HG02973 (cell line): ENCODE measurements around the gene IL37.
"Not testable (repeated sequence)": the region's sequence is repeated elsewhere in the genome, so short reads cannot be mapped to it uniquely, and the experiment has no call there.

ENCODE experiments used
- ATAC-seq: cut with Tn5 transposase; IDR thresholded peaks from one replicate; pipeline ENCODE4 v1.9.1; 2021; ENCODE audit warnings: moderate library complexity; ENCODE audit not compliant: unreplicated experiment

Gene IL37

GRCh38 chr2:112887964-112888749 is 22.8 kb upstream of the IL37 start:
- no peak for ATAC-seq

- no peak for ATAC-seq
These were observed 21.0 kb upstream of the IL37 start for GRCh38 chr2:112889976-112890375.

GRCh38 chr2:112891385-112891831 is 19.6 kb upstream of the IL37 start:
- no peak for ATAC-seq

- ATAC-seq = no peak
These were observed 17.2 kb upstream of the IL37 start for GRCh38 chr2:112893752-112894151.

GRCh38 chr2:112896909-112897623 is 13.9 kb upstream of the IL37 start:
- ATAC-seq = no peak

- ATAC-seq = no peak
These were observed 13.4 kb upstream of the IL37 start for GRCh38 chr2:112897624-112897978.

- not testable (repeated sequence) for ATAC-seq
These were observed 9.4 kb upstream of the IL37 start for GRCh38 chr2:112901431-112902065.

GRCh38 chr2:112902816-112903215 is 8.1 kb upstream of the IL37 start:
- ATAC-seq = no peak

GRCh38 chr2:112904883-112905282 is 6.1 kb upstream of the IL37 start:
- ATAC-seq = no peak

GRCh38 chr2:112906276-112906675 is 4.7 kb upstream of the IL37 start:
- ATAC-seq = no peak

GRCh38 chr2:112907001-112907949 is 3.7 kb upstream of the IL37 start:
- ATAC-seq = no peak

GRCh38 chr2:112908559-112908958 is 2.4 kb upstream of the IL37 start:
- ATAC-seq = not testable (repeated sequence)

GRCh38 chr2:112910219-112910618 is 746 bp upstream of the IL37 start:
- ATAC-seq = no peak

GRCh38 chr2:112912403-112912802 is 1.4 kb downstream of the IL37 start:
- no peak for ATAC-seq

GRCh38 chr2:112915300-112916144 is 4.6 kb downstream of the IL37 start:
- no peak for ATAC-seq

- ATAC-seq = no peak
These were observed 5.2 kb downstream of the IL37 start for GRCh38 chr2:112916145-112916571.

GRCh38 chr2:112916625-112917247 is 5.8 kb downstream of the IL37 start:
- ATAC-seq = no peak

- no peak for ATAC-seq
These were observed 6.9 kb downstream of the IL37 start for GRCh38 chr2:112917856-112918255.

- no peak for ATAC-seq
These were observed 7.3 kb downstream of the IL37 start for GRCh38 chr2:112918256-112918655.
